K562 (cell line): ENCODE data around the gene DIPK1A. TPM values are rescaled to one million over a fixed set of nuclear protein-coding genes. Genes with fewer than 3 reads are reported as not detected.

Experiments
- ATAC-seq: fragments of 200-7000 bp; cut with Tn5 transposase; 3 replicates; pipeline ENCODE4 v1.9.1; 2020; ENCODE audit warnings: moderate library complexity
- BruUV-seq: library from RNA; stranded (reverse); fragments of 400-500 nt; replicated peaks from 2 replicates; lab custom pipeline; 2021; lab: Mats Ljungman, UMichigan
- CTCF ChIA-PET: fragments of 300-600 bp; formaldehyde crosslinking; extraction: SDS; loops from one replicate; lab custom pipeline; 2021; ENCODE audit warnings: low intra/inter-chr PET ratio; lab: Yijun Ruan, JAX
- POLR2A ChIA-PET: fragments of 300-600, 350-650 bp; sonication (Branson Sonifier 250); formaldehyde crosslinking; extraction: SDS; loops from one replicate; lab custom pipeline; 2021; ENCODE audit warnings: antibody characterized with exemption, inconsistent platforms; lab: Yijun Ruan, JAX
- DNase-seq, 4 experiments: peaks; one replicate each; pipeline versions ENCODE4 v3.0.0 to v3.0.0-alpha.2; 2011 to 2018; ENCODE audit warnings: low spot score in 3 of 4, mixed read lengths in 3 of 4; ENCODE audit errors: extremely low read depth in 1 of 4
- FAIRE-seq: peaks from 2 replicates; lab custom pipeline; 2011; peaks lifted over from hg19 to GRCh38; lab: Jason Lieb, UNC
- H2AFZ ChIP-seq: 2 replicates; pipeline ENCODE4 v1.6.0; 2011; ENCODE audit warnings: low read depth, low read length, control low read depth, inconsistent platforms
- H3K27ac ChIP-seq: fragments of 200-600 bp; 3 replicates; pipeline ENCODE4 v1.8.0; 2011; ENCODE audit warnings: low read depth, mild to moderate bottlenecking, control low read depth, inconsistent platforms, low read length, moderate library complexity, mixed read lengths; ENCODE audit errors: extremely low read depth
- H3K27me3 ChIP-seq, 2 experiments: fragments of 300-600 bp in 1 of 2; 2 replicates in 1 of 2; 3 replicates in 1 of 2; pipeline versions ENCODE4 v1.6.0 to v1.8.0; 2011; ENCODE audit warnings: inconsistent platforms in 2 of 2, low read length in 2 of 2, mild to moderate bottlenecking in 1 of 2, mixed read lengths in 1 of 2, moderate library complexity in 1 of 2; ENCODE audit not compliant: control insufficient read depth in 2 of 2, insufficient read depth in 2 of 2
- H3K36me3 ChIP-seq: fragments of 300-600 bp; 3 replicates; pipeline ENCODE4 v1.8.0; 2011; ENCODE audit warnings: mild to moderate bottlenecking, low read length, inconsistent platforms; ENCODE audit not compliant: control insufficient read depth, insufficient read depth
- H3K4me1 ChIP-seq, 2 experiments: fragments of 200-600 bp in 1 of 2; replicated peaks in 1 of 2; 2 replicates in 1 of 2; 3 replicates in 1 of 2; pipeline versions ENCODE4 v1.5.1 to v1.8.0; 2011; ENCODE audit warnings: inconsistent platforms in 2 of 2, low read length in 2 of 2, mild to moderate bottlenecking in 1 of 2, mixed read lengths in 1 of 2, moderate library complexity in 1 of 2; ENCODE audit not compliant: control insufficient read depth in 2 of 2, insufficient read depth in 2 of 2
- H3K4me2 ChIP-seq: 2 replicates; pipeline ENCODE4 v1.6.1; 2011; ENCODE audit warnings: low read length, control low read depth, inconsistent platforms, mixed read lengths; ENCODE audit not compliant: insufficient read depth
- H3K4me3 ChIP-seq: fragments of 200-600 bp; sonication (generic), shearing (Covaris generic); 2 replicates; pipeline ENCODE4 v1.5.1; 2016; ENCODE audit warnings: control low read depth, inconsistent platforms
- H3K79me2 ChIP-seq: fragments of 200-600 bp; 3 replicates; pipeline ENCODE4 v1.8.0; 2011; ENCODE audit warnings: low read length, inconsistent platforms; ENCODE audit not compliant: control insufficient read depth, insufficient read depth
- H3K9ac ChIP-seq, 2 experiments: 2 replicates each; pipeline versions ENCODE4 v1.6.0 to v1.6.1; 2011; ENCODE audit warnings: low read depth in 2 of 2, low read length in 2 of 2, control low read depth in 1 of 2, inconsistent platforms in 1 of 2, mild to moderate bottlenecking in 1 of 2, mixed read lengths in 1 of 2; ENCODE audit not compliant: insufficient read depth in 1 of 2
- H3K9me1 ChIP-seq: one replicate; pipeline ENCODE4 v1.6.0; 2011; ENCODE audit warnings: inconsistent platforms, mild to moderate bottlenecking, low read length, moderate library complexity; ENCODE audit not compliant: control insufficient read depth, insufficient read depth
- H3K9me3 ChIP-seq: replicated peaks from 2 replicates; pipeline ENCODE4 v1.5.1; 2011; ENCODE audit warnings: low read depth, low read length, inconsistent platforms; ENCODE audit not compliant: control insufficient read depth, insufficient read depth
- H4K20me1 ChIP-seq: replicated peaks from 2 replicates; pipeline ENCODE4 v1.6.1; 2011; ENCODE audit warnings: low read length, inconsistent platforms, mixed read lengths; ENCODE audit not compliant: control insufficient read depth, insufficient read depth
- BMI1 ChIP-seq: fragments of 150-350 bp; IDR thresholded peaks from 2 replicates; pipeline ENCODE4 v1.6.1; 2014; ENCODE audit warnings: low read length
- EGR1 ChIP-seq: fragments of 450-650 bp; conservative IDR thresholded peaks from 2 replicates; pipeline ENCODE4 v1.6.1; 2017; ENCODE audit warnings: mild to moderate bottlenecking
- FOXA1 ChIP-seq: fragments of 450-650 bp; IDR thresholded peaks from 2 replicates; pipeline ENCODE4 v1.6.1; 2016; ENCODE audit warnings: mild to moderate bottlenecking, borderline replicate concordance
- HNRNPK ChIP-seq: fragments of 200-400 bp; formaldehyde crosslinking; IDR thresholded peaks from one replicate; pipeline ENCODE4 v1.6.1; 2018; ENCODE audit warnings: mild to moderate bottlenecking, low read depth, low read length; ENCODE audit not compliant: poor library complexity, severe bottlenecking
- IRF2 ChIP-seq: sonication (generic); formaldehyde crosslinking; IDR thresholded peaks from 2 replicates; pipeline ENCODE4 v1.8.1; 2022; ENCODE audit warnings: mild to moderate bottlenecking, missing genetic modification reagents
- LARP7 ChIP-seq: fragments of 450-650 bp; IDR thresholded peaks from 2 replicates; pipeline ENCODE4 v1.6.1; 2016
- RUNX1 ChIP-seq: sonication (generic); IDR thresholded peaks from 2 replicates; pipeline ENCODE4 v1.6.1; 2016; ENCODE audit warnings: antibody characterized with exemption, low read depth
- SMAD3 ChIP-seq: fragments of 450-650 bp; formaldehyde crosslinking; conservative IDR thresholded peaks from 2 replicates; pipeline ENCODE4 v1.4.0; 2020; ENCODE audit warnings: mild to moderate bottlenecking
- TEAD4 ChIP-seq, 2 experiments: sonication (generic) in 1 of 2; formaldehyde crosslinking in 1 of 2; IDR thresholded peaks; 2 replicates each; pipeline versions ENCODE4 v1.6.1 to v1.8.0; 2012 to 2022; ENCODE audit warnings: borderline replicate concordance in 1 of 2, inconsistent platforms in 1 of 2, low read length in 1 of 2, mild to moderate bottlenecking in 1 of 2, missing genetic modification reagents in 1 of 2
- TSHZ1 ChIP-seq: fragments of 250-450 bp; sonication (Bioruptor Pico); IDR thresholded peaks from 2 replicates; pipeline ENCODE4 v1.4.0; 2020; ENCODE audit warnings: mild to moderate bottlenecking, moderate library complexity
- ZBTB26 ChIP-seq: fragments of 450-650 bp; formaldehyde crosslinking; IDR thresholded peaks from 2 replicates; pipeline ENCODE4 v1.4.0; 2022; ENCODE audit warnings: missing genetic modification characterization
- ZNF174 ChIP-seq: fragments of 250-450 bp; sonication (Bioruptor Pico); IDR thresholded peaks from 2 replicates; pipeline ENCODE4 v1.4.0; 2020; ENCODE audit warnings: mild to moderate bottlenecking
- ZNF696 ChIP-seq: fragments of 250-450 bp; sonication (Bioruptor Pico); conservative IDR thresholded peaks from 2 replicates; pipeline ENCODE4 v1.4.0; 2020; ENCODE audit warnings: mild to moderate bottlenecking, moderate library complexity
- WGBS: fragments of 100-300 bp; shearing (Covaris generic); methylation state at CpG from one replicate; pipeline ENCODE4 v1.1.6; 2016; ENCODE audit warnings: low coverage, mixed read lengths; ENCODE audit not compliant: insufficient coverage; ENCODE audit errors: missing lambda C conversion rate; 5-methylcytosine and 5-hydroxymethylcytosine counted together
- in situ Hi-C: fragments of 300-500 bp; cut with MboI; formaldehyde crosslinking; loops from 4 replicates; pipeline ENCODE4 v1.15.0; 2018; ENCODE audit warnings: inconsistent platforms, mixed read lengths
- intact Hi-C: fragments of 100-400 bp; cut with micrococcal nuclease; formaldehyde crosslinking; loops from 2 replicates; pipeline ENCODE4 v1.14.2; 2022
- polyA plus RNA-seq, 8 experiments: library from polyadenylated mRNA; depleted of rRNA in 4 of 8; stranded (reverse) in 5 of 8; unstranded in 3 of 8; fragments of >200 nt; fragmentation: Nextera tagmentation in 2 of 8; fragmentation: Illumina TruSeq in 1 of 8; extraction: Ambion mirVana in 2 of 8; extraction: Trizol in 1 of 8; gene quantifications; 2 replicates each; pipeline versions ENCODE4 v1.2.1 to v1.2.3, GENCODE V29; 2011 to 2014; ENCODE audit warnings: inconsistent platforms in 1 of 8, missing spikeins in 1 of 8
- total RNA-seq, 7 experiments: library from RNA; depleted of rRNA in 6 of 7; stranded (reverse); fragments of >200 nt in 6 of 7; fragmentation: Illumina TruSeq in 2 of 7; extraction: Trizol in 2 of 7; gene quantifications; 2 replicates each; pipeline versions ENCODE4 v1.2.1 to v1.2.3, GENCODE V29; 2011 to 2021; ENCODE audit warnings: low replicate concordance in 1 of 7

DIPK1A gene
- total and polyA plus RNA-seq, 9 of the 15 experiments (the other 6 are each of a cell fraction or from before 2014, with no cell fraction given), result 0.54 to 2.5 (median 1.3) TPM

- H3K4me2 ChIP-seq, result no peak overlapping the region
- H3K27ac ChIP-seq, result no peak overlapping the region
- ATAC-seq, result no peak
- no peaks in the 10 kb centered on the region for H3K4me1 ChIP-seq
- ChIA-PET CTCF (no interaction called here), POLR2A (interaction anchor here (1.1 kb wide), 1 partner anchor 138 kb away, joined by 3 read pairs; no protein-coding TSS in a partner anchor)
- in situ Hi-C loops (no loop called here), intact Hi-C loops (no loop called here)
- no peak overlapping the region for H2AFZ ChIP-seq
- no peak overlapping the region for H3K9ac ChIP-seq
- no peaks in the 10 kb centered on the region for H3K79me2 ChIP-seq
- no peaks in the 10 kb centered on the region for H3K9me1 ChIP-seq
- DNase-seq, result no peak
- no TSS peak for BruUV-seq
- no peak for TF ChIP-seq ZNF174 (CRISPR knock-in tag)
- no peak for TF ChIP-seq TSHZ1 (CRISPR knock-in tag)
- no peak for TF ChIP-seq ZNF696 (CRISPR knock-in tag)
- TF ChIP-seq HNRNPK, result no peak
- no peak for TF ChIP-seq ZBTB26 (CRISPR knock-in tag)
- TF ChIP-seq SMAD3 (CRISPR knock-in tag), result no peak
- TF ChIP-seq IRF2, result no peak
- TF ChIP-seq EGR1, result no peak
- no peak for TF ChIP-seq RUNX1
- no peak for TF ChIP-seq BMI1
- no peak for TF ChIP-seq FOXA1
- no peak for TF ChIP-seq TEAD4 (IDR thresholded peaks at IDR 0.05; ENCODE audit: low read length)
- no peak for TF ChIP-seq TEAD4 (CRISPR knock-in tag; IDR thresholded peaks at IDR 0.05; ENCODE audit: borderline replicate concordance)
- no peak for TF ChIP-seq LARP7
- H3K9me3 ChIP-seq, result no peaks in the 10 kb centered on the region; the same call in 1 of the 2 replicates
- no peaks in the 10 kb centered on the region for H4K20me1 ChIP-seq
- 17% methylated on average over 5 of the region's 5 CpGs for WGBS
- no peaks in the 10 kb centered on the region for H3K36me3 ChIP-seq
- peak; percentile 11 for FAIRE-seq
- no peaks in the 10 kb centered on the region for H3K27me3 ChIP-seq
- no peak overlapping the region for H3K4me3 ChIP-seq
Measured at GRCh38 chr1:93004566-93005251, 43.4 kb upstream of the DIPK1A start.
